HepG2 (cell line): ENCODE measurements around the gene RLF.

Source experiments
- ATF6 ChIP-seq: sonication (generic); formaldehyde crosslinking; conservative IDR thresholded peaks from 2 replicates; pipeline ENCODE4 v1.4.0; 2020; ENCODE audit warnings: missing genetic modification reagents
- CEBPG ChIP-seq: IDR thresholded peaks from 2 replicates; pipeline ENCODE4 v1.6.1; 2016
- IRF2 ChIP-seq: IDR thresholded peaks from 2 replicates; pipeline ENCODE4 v1.6.1; 2018; ENCODE audit warnings: missing genetic modification reagents, missing compliant biosample characterization
- SIN3B ChIP-seq: fragments of 150-350 bp; IDR thresholded peaks from 2 replicates; pipeline ENCODE4 v1.6.1; 2014; ENCODE audit warnings: low read length
- ZBTB26 ChIP-seq: IDR thresholded peaks from 2 replicates; pipeline ENCODE4 v1.6.1; 2016; ENCODE audit warnings: missing compliant biosample characterization, missing genetic modification reagents, borderline replicate concordance
- ZHX1 ChIP-seq: sonication (generic); formaldehyde crosslinking; IDR thresholded peaks from 2 replicates; pipeline ENCODE4 v1.8.1; 2022; ENCODE audit warnings: low read depth, mild to moderate bottlenecking, missing genetic modification reagents
- ZNF17 ChIP-seq: sonication (generic); formaldehyde crosslinking; IDR thresholded peaks from 2 replicates; pipeline ENCODE4 v1.5.0; 2020; ENCODE audit warnings: mild to moderate bottlenecking, missing genetic modification reagents
- ZNF274 ChIP-seq: sonication (generic); formaldehyde crosslinking; IDR thresholded peaks from 2 replicates; pipeline ENCODE4 v1.5.1; 2020; ENCODE audit warnings: mild to moderate bottlenecking, missing genetic modification reagents
- ZNF317 ChIP-seq: sonication (generic); formaldehyde crosslinking; IDR thresholded peaks from 2 replicates; pipeline ENCODE4 v1.5.0; 2020; ENCODE audit warnings: mild to moderate bottlenecking, missing genetic modification reagents
- ZNF639 ChIP-seq: conservative IDR thresholded peaks from 2 replicates; pipeline ENCODE4 v1.6.1; 2018; ENCODE audit warnings: missing genetic modification reagents

GRCh38 chr1:40281853-40282252 is 120.7 kb downstream of the RLF start:
- TF ChIP-seq CEBPG (no peak), ZNF639 (CRISPR knock-in tag) (no peak), ZNF317 (CRISPR knock-in tag) (no peak), ZNF17 (CRISPR knock-in tag) (no peak), SIN3B (no peak), ZBTB26 (CRISPR knock-in tag) (no peak), ZNF274 (no peak), ZHX1 (CRISPR knock-in tag) (no peak), ATF6 (no peak), IRF2 (CRISPR knock-in tag) (no peak)
